HCT116 (cell line): ENCODE measurements around the gene NCF4. TPM values are rescaled to one million over a fixed set of nuclear protein-coding genes. Genes with fewer than 3 reads are reported as not detected.

ENCODE experiments used
- ATAC-seq: fragments of 200-7000 bp; cut with Tn5 transposase; 2 replicates; pipeline ENCODE4 v1.9.1; 2020; ENCODE audit warnings: mild to moderate bottlenecking, moderate library complexity
- BruUV-seq: library from RNA; stranded (reverse); fragments of 400-500 nt; replicated peaks from 2 replicates; lab custom pipeline; 2021; lab: Mats Ljungman, UMichigan
- CTCF ChIA-PET: fragments of 300-600 bp; sonication (Branson Sonifier 250); formaldehyde crosslinking; loops from one replicate; lab custom pipeline; 2021; ENCODE audit warnings: antibody characterized with exemption; lab: Charles Lee
- POLR2A ChIA-PET: fragments of 300-600, 350-600 bp; sonication (Branson Sonifier 250); formaldehyde crosslinking; loops from one replicate; lab custom pipeline; 2021; ENCODE audit warnings: antibody characterized with exemption; lab: Charles Lee
- RAD21 ChIA-PET, 2 experiments: fragments of 300-600 bp; sonication (Branson Sonifier 250); formaldehyde crosslinking; loops; one replicate each; lab custom pipeline; 2023; ENCODE audit warnings: low total read pairs in 2 of 2; ENCODE audit not compliant: uncharacterized antibody in 2 of 2, unreplicated experiment in 2 of 2, low non-redundant PET in 1 of 2; lab: Charles Lee
- DNase-seq: peaks from one replicate; pipeline ENCODE4 v3.0.0-alpha.2; 2010; ENCODE audit warnings: low read depth, low spot score
- H2AFZ ChIP-seq: fragments of 200-600 bp; shearing (Covaris generic), sonication (generic); 2 replicates; pipeline ENCODE4 v1.6.1; 2017; ENCODE audit warnings: low read depth, mixed run types, mixed read lengths, antibody characterized with exemption, low read length; ENCODE audit not compliant: poor library complexity, severe bottlenecking
- H3K27ac ChIP-seq: 2 replicates; pipeline ENCODE4 v1.5.1; 2012; ENCODE audit warnings: low read depth, low read length
- H3K27me3 ChIP-seq: fragments of 200-600 bp; sonication (generic); 2 replicates; pipeline ENCODE4 v1.6.1; 2016; ENCODE audit warnings: mixed run types, low read length, mixed read lengths; ENCODE audit not compliant: insufficient read depth
- H3K36me3 ChIP-seq, 2 experiments: fragments of 200-500 bp in 1 of 2; fragments of 200-600 bp in 1 of 2; sonication (Bioruptor generic) in 1 of 2; sonication (generic) in 1 of 2; 2 replicates each; pipeline versions ENCODE4 v1.5.1 to v1.6.1; 2014 to 2016; ENCODE audit warnings: low read length in 2 of 2, inconsistent platforms in 1 of 2, mixed read lengths in 1 of 2, mixed run types in 1 of 2; ENCODE audit not compliant: insufficient read depth in 2 of 2, control insufficient read depth in 1 of 2
- H3K4me1 ChIP-seq, 2 experiments: fragments of 200-600 bp in 1 of 2; sonication (generic) in 1 of 2; 2 replicates each; pipeline versions ENCODE4 v1.5.1 to v1.6.1; 2012 to 2017; ENCODE audit warnings: low read length in 2 of 2, inconsistent platforms in 1 of 2, mild to moderate bottlenecking in 1 of 2, mixed read lengths in 1 of 2, mixed run types in 1 of 2, moderate library complexity in 1 of 2; ENCODE audit not compliant: insufficient read depth in 2 of 2, control insufficient read depth in 1 of 2
- H3K4me2 ChIP-seq: fragments of 200-600 bp; sonication (generic); 2 replicates; pipeline ENCODE4 v1.6.1; 2017; ENCODE audit warnings: mixed run types, low read length, mixed read lengths
- H3K4me3 ChIP-seq, 2 experiments: fragments of 200-600 bp in 1 of 2; sonication (generic) in 1 of 2; replicated peaks in 1 of 2; 2 replicates each; pipeline ENCODE4 v1.5.1; 2011 to 2016; ENCODE audit warnings: low read length in 2 of 2, control low read depth in 1 of 2, low read depth in 1 of 2, mild to moderate bottlenecking in 1 of 2, mixed read lengths in 1 of 2, mixed run types in 1 of 2
- H3K79me2 ChIP-seq: fragments of 200-600 bp; sonication (generic); 2 replicates; pipeline ENCODE4 v1.6.1; 2017; ENCODE audit warnings: mild to moderate bottlenecking, mixed run types, low read length, moderate library complexity, mixed read lengths; ENCODE audit not compliant: insufficient read depth
- H3K9ac ChIP-seq: fragments of 200-600 bp; sonication (generic); 2 replicates; pipeline ENCODE4 v1.6.1; 2016; ENCODE audit warnings: low read length, mixed read lengths
- H3K9me2 ChIP-seq: fragments of 200-600 bp; sonication (generic), shearing (Covaris generic); 2 replicates; pipeline ENCODE4 v1.6.1; 2017; ENCODE audit warnings: mixed run types, mild to moderate bottlenecking, moderate library complexity; ENCODE audit not compliant: insufficient read depth
- H3K9me3 ChIP-seq, 2 experiments: fragments of 200-500 bp in 1 of 2; fragments of 200-600 bp in 1 of 2; sonication (Bioruptor generic) in 1 of 2; sonication (generic) in 1 of 2; 2 replicates each; pipeline ENCODE4 v1.6.1; 2014 to 2017; ENCODE audit warnings: low read length in 2 of 2, mixed read lengths in 2 of 2, inconsistent platforms in 1 of 2, low read depth in 1 of 2, mild to moderate bottlenecking in 1 of 2, mixed run types in 1 of 2, moderate library complexity in 1 of 2; ENCODE audit not compliant: control insufficient read depth in 1 of 2, insufficient read depth in 1 of 2
- H4K20me1 ChIP-seq: fragments of 200-600 bp; sonication (generic), shearing (Covaris generic); 2 replicates; pipeline ENCODE4 v1.6.1; 2017; ENCODE audit warnings: mixed run types, mild to moderate bottlenecking, moderate library complexity; ENCODE audit not compliant: insufficient read depth
- ATF3 ChIP-seq: IDR thresholded peaks from 2 replicates; pipeline ENCODE4 v1.6.1; 2012
- CBX3 ChIP-seq: IDR thresholded peaks from 2 replicates; pipeline ENCODE4 v1.6.1; 2012; ENCODE audit warnings: low read depth
- CTCF ChIP-seq, 3 experiments: fragments of 200-600 bp in 1 of 3; sonication (generic) in 1 of 3; IDR thresholded peaks in 2 of 3; conservative IDR thresholded peaks in 1 of 3; 2 replicates each; pipeline ENCODE4 v1.5.1; 2012 to 2017; ENCODE audit warnings: low read depth in 2 of 3, low read length in 2 of 3, antibody characterized with exemption in 1 of 3, borderline replicate concordance in 1 of 3, control low read depth in 1 of 3, mild to moderate bottlenecking in 1 of 3, mixed read lengths in 1 of 3, mixed run types in 1 of 3, moderate library complexity in 1 of 3; ENCODE audit not compliant: insufficient read depth in 1 of 3
- EZH2 ChIP-seq: fragments of 200-600 bp; sonication (generic); IDR thresholded peaks from 2 replicates; pipeline ENCODE4 v1.6.1; 2017; ENCODE audit warnings: antibody characterized with exemption, mixed run types
- EZH2phosphoT487 ChIP-seq: fragments of 200-600 bp; IDR thresholded peaks from 2 replicates; pipeline ENCODE4 v1.6.1; 2018; ENCODE audit warnings: antibody characterized with exemption, borderline replicate concordance
- FOSL1 ChIP-seq: IDR thresholded peaks from 2 replicates; pipeline ENCODE4 v1.6.1; 2012; ENCODE audit warnings: low read depth
- MAX ChIP-seq: IDR thresholded peaks from 2 replicates; pipeline ENCODE4 v1.6.1; 2012
- ZFX ChIP-seq: fragments of 450-650 bp; IDR thresholded peaks from 2 replicates; pipeline ENCODE4 v1.6.1; 2017
- ZNF274 ChIP-seq: fragments of 200-500 bp; sonication (Bioruptor generic); IDR thresholded peaks from 2 replicates; pipeline ENCODE4 v1.6.1; 2014; ENCODE audit warnings: mild to moderate bottlenecking, low read depth, low read length, inconsistent platforms
- intact Hi-C: fragments of 100-400 bp; cut with micrococcal nuclease; formaldehyde crosslinking; loops from 2 replicates; pipeline ENCODE4 v1.10.0; 2022
- total RNA-seq: library from RNA; stranded (reverse); gene quantifications from one replicate; pipeline ENCODE4 v1.2.1, GENCODE V29; 2021; ENCODE audit not compliant: unreplicated experiment

NCF4 gene
- total RNA-seq, 1 experiment from 2014 or later: 0.37 TPM

- TF ChIP-seq ATF3 (no peak), EZH2 (no peak), FOSL1 (no peak), CBX3 (no peak), ZFX (no peak), MAX (no peak), ZNF274 (no peak), EZH2phosphoT487 (no peak), CTCF (IDR thresholded peaks at IDR 0.05 in 2 of 3, conservative IDR thresholded peaks at IDR 0.05 in 1 of 3; ENCODE audit: borderline replicate concordance in 1 of 3, insufficient read depth in 1 of 3, low read depth in 2 of 3, low read length in 2 of 3) (no peak)
- Histone ChIP-seq H3K27ac (no peak overlapping the region), H3K27me3 (no peaks in the 10 kb centered on the region), H3K36me3 (no peaks in the 10 kb centered on the region), H3K4me2 (no peak overlapping the region), H3K79me2 (no peaks in the 10 kb centered on the region), H3K4me3 (no peak overlapping the region), H2AFZ (no peak overlapping the region), H4K20me1 (no peaks in the 10 kb centered on the region), H3K9me3 (no peaks in the 10 kb centered on the region), H3K9me2 (no peaks in the 10 kb centered on the region), H3K4me1 (peaks cover 0 to 7% of the 10 kb centered on the region in 2 experiments; a peak in 2 of 4 replicates), H3K9ac (no peak overlapping the region)
- intact Hi-C loops: no loop called here
- no TSS peak for BruUV-seq
- no peak for DNase-seq
- ChIA-PET CTCF (no interaction called here), POLR2A (no interaction called here), RAD21 (no interaction called here)
- ATAC-seq: no peak
Measured at GRCh38 chr22:36925388-36926290, 64.8 kb downstream of the NCF4 start.
